GM19324 (cell line): Measurements from ENCODE around the gene ADRA2A.

Source experiments
- ATAC-seq: cut with Tn5 transposase; IDR thresholded peaks from one replicate; pipeline ENCODE4 v1.9.1; 2021; ENCODE audit warnings: mild to moderate bottlenecking, moderate library complexity; ENCODE audit not compliant: unreplicated experiment, low FRiP score

ADRA2A gene

DNA sequence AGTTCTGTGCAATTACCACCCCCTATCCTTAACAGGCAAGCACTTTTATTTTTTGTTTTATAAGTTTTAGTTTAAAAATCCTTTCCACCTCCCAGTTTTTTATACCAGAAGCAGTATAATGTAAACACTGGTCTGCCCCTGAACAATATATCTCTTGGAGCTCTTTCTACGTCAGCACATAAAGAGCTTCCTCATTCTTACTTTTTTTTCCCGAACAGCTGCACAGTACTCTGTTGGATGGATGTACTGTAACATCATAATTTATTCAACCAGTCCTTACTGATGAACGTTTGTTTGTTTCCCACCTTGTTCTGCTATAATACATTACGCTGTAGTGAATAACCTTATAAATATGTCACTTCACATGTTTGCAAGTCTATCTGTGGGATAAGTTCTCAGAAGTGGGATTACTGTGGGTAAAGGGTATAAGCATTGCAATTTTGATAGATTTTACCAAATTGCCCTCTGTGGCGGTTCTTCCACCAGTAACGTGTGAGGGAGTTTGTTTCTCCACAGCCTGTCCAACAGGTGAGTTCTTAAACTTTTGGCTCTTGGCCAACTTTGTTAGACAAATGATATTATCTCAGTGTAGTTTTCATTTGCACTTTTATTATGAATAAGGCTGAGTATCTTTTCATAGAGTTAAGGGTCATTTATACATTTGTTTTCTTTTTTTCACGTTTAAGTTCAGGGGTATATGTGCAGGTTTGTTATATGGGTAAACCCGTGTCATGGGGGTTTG lies 32.8 kb downstream of the ADRA2A start:
- ATAC-seq = no peak

DNA sequence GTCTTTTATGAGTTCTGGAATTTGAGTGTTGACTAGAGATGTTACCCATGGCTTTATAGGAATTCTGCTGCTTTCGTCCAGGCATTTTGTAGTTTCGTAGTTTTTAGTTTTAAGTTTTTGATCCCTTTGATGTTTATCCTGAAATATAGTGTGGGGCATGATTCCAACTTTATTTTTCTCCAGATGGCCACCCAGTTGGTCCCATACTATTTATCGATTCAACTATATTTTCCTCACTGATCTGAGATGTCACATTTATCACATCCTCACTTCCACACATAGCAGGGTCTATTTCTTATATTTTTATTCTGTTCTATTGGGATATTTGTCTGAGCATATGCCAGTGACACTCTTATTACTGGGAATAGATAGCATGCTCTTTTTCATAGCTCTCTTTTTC lies 33.9 kb downstream of the ADRA2A start:
- no peak for ATAC-seq

GRCh38 chr10:111112333-111112732 lies 35.5 kb downstream of the ADRA2A start:
- no peak for ATAC-seq

GRCh38 chr10:111113238-111113960 lies 36.6 kb downstream of the ADRA2A start:
- no peak for ATAC-seq

DNA sequence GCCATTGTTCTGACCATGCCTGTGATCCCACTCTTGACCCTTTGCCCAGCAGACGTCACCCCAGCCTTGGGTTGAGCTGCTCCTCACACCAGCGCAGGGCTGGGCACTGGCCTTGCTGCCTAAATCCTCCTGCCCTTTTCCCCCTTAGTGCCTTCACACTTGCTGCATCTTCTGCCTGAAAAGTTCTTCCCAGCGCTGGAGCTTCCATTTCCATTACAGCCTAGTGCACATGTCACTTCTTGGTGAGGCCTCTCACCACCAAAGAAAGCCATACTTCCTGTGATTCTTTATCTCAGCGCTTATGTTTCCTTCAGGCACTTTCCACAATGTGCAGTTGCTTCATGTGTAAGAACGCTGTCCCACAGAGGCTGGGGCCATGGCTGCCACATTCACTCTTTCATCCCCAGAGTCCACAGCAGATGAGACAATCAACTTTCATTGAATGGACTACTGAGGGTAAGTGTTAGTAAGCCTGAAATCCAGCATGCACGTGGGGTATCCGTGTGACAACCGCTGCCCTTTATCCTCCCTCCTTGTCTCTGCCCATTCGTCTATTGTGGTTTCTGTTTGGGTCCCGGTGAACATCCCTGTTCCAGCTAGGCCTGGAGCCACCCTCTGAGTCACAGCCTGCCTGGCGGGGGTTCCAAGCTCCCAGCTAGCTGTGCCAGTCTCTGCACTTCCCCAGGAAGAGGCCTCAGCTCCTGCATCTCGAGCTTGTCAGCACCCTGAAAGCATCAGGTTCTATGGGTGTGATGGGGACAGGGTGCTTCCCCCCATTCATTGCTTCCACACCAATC lies 37.3 kb downstream of the ADRA2A start:
- ATAC-seq = no peak

DNA sequence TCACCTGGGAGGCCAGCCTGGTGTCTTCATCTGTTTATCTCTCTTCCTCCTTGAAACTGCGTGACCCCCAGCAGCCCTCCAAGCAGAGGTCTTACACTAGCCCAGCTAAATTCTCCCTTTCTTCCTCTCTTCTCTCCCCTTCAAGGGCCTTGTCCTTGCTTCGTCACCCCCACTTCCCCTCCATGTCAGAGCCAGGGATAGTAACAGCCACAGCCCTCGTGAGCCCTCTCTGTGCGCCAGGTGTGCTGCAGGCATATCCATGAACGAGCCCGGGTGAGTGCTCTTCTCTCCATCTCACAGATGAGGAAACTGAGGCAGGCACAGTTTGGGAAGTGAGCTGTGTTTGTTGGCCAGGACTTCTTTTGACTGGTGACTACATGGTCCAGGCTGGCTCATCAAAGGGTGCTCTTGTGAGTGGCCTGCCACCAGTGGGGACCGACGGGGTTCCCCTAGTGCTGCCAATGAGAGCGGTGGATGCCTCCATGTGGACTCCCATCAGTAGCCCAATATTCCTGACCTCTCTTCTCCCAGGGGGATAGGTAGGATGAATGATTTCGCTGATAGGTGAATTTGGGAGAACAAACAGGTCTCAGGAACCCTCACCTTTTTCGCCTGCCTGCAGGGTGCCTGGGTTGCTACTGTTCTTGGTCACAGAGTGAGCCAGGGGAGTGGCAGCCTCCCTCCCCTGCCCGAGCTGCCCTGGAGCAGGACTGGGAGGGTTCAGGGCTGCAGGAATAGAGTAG lies 38.1 kb downstream of the ADRA2A start:
- ATAC-seq = no peak

- no peak for ATAC-seq
Measured at GRCh38 chr10:111116211-111116610, 39.4 kb downstream of the ADRA2A start.

DNA sequence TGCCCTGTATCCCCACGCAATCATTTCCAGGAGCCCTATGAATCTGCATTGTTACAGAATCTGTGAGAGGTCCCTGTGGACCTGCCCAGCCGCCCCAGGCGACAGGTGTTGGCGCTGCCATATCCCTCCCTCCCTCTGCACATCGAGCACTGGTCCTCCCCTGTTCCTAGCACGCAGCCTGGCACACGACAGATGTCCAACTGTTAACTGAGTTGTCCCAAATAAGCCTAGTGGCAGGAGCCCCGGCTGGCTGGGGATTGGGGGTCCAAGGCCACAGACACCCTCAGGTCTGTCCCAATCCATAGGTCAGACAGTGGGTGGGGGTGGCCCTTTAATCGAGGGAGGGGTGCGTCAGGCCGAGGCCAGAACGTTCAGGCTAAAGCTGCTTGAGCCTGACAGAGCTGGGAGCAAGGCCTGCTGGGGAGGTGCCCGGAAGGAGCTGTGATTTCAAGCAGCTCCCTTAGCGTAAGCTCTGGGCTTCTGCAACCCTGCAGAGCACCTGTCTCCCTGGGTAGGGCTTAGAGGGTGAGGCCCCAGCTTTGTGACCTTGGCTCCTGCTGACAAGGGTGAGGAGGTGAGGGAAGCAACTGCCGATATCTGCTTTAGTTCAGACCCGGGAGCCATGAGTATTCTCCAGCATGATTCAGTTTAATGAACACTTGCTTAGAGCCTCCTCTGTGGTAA lies 40.1 kb downstream of the ADRA2A start:
- ATAC-seq = no peak

DNA sequence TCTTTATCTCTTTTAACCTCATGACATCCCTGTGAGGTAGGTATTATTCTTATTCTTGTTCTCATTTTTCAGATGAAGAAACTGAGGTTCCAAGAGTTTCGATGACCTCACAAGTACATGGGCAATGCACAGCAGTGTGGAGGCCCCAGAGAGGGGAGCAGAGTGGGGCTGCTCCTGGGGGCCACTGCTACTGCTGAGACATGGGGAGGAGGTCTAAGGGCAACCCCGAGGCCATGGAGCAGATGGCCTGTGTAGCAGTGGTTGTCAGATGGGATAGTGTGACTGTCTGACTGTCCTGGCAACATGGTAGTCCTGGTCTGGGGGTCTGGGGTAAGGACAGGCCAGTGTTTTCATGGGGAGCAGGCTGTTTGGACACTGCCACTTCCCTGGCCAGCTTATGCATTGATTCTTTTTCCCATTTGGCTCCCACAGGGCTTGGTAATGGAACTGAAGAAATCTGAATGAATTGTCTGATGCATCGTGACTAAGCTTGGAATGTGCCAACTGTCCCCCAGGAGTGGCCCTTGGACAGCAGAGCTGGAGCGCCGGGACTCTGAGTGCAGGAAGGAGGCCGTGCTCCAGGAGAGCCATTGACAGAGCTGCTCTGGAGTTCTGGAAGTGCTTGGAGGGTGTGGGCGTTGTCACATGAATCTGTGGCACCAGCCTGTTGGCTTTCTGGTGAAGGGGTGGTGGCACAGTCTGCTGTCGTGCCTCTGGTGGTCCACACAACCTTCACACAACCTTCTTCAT lies 40.9 kb downstream of the ADRA2A start:
- no peak for ATAC-seq

- no peak for ATAC-seq
Measured at GRCh38 chr10:111118758-111119157, 41.9 kb downstream of the ADRA2A start.

DNA sequence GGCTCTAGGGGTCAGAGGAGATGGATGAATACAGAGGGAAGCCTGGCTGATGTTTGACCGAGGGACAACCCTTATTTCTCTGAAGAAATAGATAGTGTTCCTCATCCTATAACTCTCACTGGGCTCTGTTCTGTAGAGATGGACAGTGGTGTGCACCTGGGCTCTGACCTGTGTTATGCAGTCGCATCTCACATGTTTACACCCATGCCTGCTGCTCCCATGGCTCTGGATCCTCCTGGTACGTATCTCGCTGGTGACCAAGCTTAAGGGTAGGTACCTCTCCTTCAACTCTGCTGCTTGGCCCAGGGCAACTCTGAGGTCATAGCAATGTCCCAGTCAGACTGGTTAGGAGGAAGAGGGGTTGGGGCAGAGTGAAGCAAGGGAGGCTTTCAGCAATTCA lies 42.8 kb downstream of the ADRA2A start:
- no peak for ATAC-seq

DNA sequence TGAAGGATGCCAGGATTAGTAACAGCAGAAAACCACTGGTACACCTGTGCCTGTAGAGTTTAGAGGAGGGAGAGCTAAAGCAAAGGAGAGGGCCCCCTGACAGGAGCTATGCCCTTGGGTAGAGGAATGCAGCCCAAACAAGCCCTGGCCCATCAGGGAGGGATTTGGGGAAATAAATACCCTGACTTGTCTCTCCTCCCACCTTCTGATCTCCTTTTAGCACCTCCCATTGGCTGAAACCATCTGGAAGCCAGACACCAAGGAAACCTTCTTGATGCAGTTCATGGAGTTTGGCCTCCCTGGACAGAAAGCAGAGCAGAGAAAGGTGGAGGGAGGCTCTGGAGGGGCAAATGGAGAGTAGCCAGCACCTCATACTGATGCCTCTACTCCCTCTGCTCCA lies 45.3 kb downstream of the ADRA2A start:
- ATAC-seq = no peak

- no peak for ATAC-seq
Measured at GRCh38 chr10:111123883-111124282, 47.1 kb downstream of the ADRA2A start.

DNA sequence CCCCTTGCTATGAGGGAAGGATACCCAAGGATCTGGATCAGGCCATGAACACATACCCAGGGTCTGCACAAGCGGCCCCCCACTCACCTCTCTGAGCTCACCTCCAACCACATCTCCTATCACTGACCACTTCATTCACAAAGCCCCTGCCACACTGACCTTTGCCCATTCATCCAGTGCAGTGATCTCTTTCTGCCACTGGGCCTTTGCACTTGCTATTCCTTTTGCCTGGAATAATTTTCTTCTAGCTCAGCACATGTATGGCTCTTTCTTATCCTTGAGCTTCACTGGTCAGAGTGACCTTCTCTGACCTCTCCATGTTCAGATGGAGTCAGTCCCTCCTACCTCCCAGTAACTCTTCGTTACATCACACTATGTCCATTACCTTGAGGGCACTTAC lies 48.3 kb downstream of the ADRA2A start:
- ATAC-seq = no peak

DNA sequence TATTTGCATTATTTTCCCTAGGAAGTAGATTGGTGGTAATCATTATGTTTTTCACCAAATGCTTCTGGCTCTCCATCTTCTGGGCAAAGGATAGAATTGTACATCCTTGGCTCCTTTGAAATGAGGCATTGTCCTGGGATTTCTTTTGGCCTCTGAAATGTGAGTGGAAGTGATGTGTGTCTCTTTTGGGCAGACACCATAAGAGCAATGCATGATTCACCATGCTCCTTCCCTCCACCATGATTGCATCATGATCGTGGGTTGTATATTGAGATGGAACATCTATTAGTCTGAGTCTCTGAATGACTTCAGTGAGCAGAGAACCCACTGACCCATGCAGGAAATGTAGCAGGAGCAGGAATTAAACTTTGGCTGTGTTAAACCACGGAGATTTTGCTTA lies 49.2 kb downstream of the ADRA2A start:
- ATAC-seq = no peak

GRCh38 chr10:111127081-111127848 lies 50.4 kb downstream of the ADRA2A start:
- ATAC-seq = no peak

GRCh38 chr10:111128331-111129180 lies 51.7 kb downstream of the ADRA2A start:
- no peak for ATAC-seq

- ATAC-seq = no peak
Measured at GRCh38 chr10:111129363-111129762, 52.5 kb downstream of the ADRA2A start.
